Stimulated activated naive CD8-positive, alpha-beta T cell treated with anti-CD3 and anti-CD28 coated beads, Interleukin-15, Interleukin-2, amounts not matched to agents 100 ng/mL and 50 ng/mL, for 24 hours (primary cell): Measurements from ENCODE around the gene PHTF2.
"Not testable (repeated sequence)": the region's sequence is repeated elsewhere in the genome, so short reads cannot be mapped to it uniquely, and the experiment has no call there.

Experiments used
- H3K27ac Mint-ChIP-seq: one replicate; pipeline ENCODE4 v1.8.0; 2021; ENCODE audit warnings: mild to moderate bottlenecking, mixed read lengths
- H3K27me3 Mint-ChIP-seq: one replicate; pipeline ENCODE4 v1.8.0; 2021; ENCODE audit warnings: mixed read lengths
- H3K36me3 Mint-ChIP-seq: one replicate; pipeline ENCODE4 v1.8.0; 2021; ENCODE audit warnings: low read depth, mixed read lengths
- H3K4me1 Mint-ChIP-seq: one replicate; pipeline ENCODE4 v1.8.0; 2021; ENCODE audit warnings: low read depth, mixed read lengths
- H3K4me3 Mint-ChIP-seq: one replicate; pipeline ENCODE4 v1.8.0; 2021; ENCODE audit warnings: mild to moderate bottlenecking, mixed read lengths
- H3K9me3 Mint-ChIP-seq: one replicate; pipeline ENCODE4 v1.8.0; 2021; ENCODE audit warnings: mixed read lengths

Gene PHTF2

DNA sequence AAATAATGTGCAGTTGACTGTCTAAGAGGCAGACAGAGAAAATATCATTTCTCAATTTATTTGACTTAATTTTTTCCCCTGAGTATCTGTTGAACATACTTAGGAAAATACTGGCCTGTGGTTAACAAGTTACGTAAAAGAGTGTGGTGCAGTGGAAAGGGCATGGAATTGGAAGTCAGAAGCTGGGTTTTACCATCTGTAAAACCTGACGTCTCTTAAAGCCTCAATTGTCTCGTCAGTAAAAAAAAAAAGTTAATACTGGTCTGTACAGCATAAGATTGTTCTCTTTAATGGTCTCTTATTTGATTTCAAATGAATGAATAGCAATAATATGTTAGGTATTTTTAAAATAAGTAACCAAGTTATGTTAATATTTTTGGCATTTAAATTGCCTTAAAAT is 67.8 kb downstream of the PHTF2 start:
- no peaks in the 10 kb centered on the region for H3K27me3 Mint-ChIP-seq
- peaks cover 6% of the 10 kb centered on the region for H3K9me3 Mint-ChIP-seq
- H3K27ac Mint-ChIP-seq, result no peak overlapping the region
- H3K36me3 Mint-ChIP-seq, result peaks cover 19% of the 10 kb centered on the region
- peaks cover 14% of the 10 kb centered on the region for H3K4me1 Mint-ChIP-seq
- no peak overlapping the region for H3K4me3 Mint-ChIP-seq

DNA sequence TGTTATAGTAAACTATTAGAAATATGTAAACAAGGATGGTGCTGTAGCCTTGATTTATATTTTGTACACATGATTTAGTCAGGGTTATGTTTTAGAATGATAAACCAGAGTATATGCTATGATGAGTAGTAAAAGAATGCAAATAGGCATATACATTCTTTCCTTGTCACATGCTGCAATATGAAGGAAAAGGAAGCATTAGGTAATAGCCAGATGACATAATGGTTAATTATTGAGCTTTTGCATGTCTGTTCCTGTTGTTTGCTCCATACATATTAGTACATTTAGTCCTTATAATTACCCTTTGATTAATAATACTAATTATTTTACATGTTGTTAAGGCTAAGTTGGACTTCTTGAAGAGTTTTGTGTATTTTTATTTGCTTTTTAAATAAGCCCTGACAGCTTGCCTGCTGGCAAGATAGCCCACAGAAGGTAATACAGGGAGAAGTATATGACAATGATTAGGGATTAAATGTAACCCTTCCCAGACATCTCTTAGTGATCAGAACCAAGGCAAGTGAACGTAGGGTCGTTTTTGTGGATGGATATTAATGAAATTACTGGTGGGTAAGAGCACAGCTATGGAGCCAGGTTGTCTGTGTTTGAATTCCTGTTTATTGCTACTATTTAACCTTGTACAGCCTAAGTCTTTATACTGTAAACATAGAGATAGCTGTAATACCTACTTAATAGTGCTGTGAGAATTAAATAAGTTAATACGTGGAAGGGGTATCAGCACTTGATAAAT is 68.4 kb downstream of the PHTF2 start:
- no peaks in the 10 kb centered on the region for H3K27me3 Mint-ChIP-seq
- H3K9me3 Mint-ChIP-seq, result peaks cover 6% of the 10 kb centered on the region
- H3K36me3 Mint-ChIP-seq, result peaks cover 18% of the 10 kb centered on the region
- peaks cover 14% of the 10 kb centered on the region for H3K4me1 Mint-ChIP-seq
- no peak overlapping the region for H3K27ac Mint-ChIP-seq
- H3K4me3 Mint-ChIP-seq, result no peak overlapping the region

DNA sequence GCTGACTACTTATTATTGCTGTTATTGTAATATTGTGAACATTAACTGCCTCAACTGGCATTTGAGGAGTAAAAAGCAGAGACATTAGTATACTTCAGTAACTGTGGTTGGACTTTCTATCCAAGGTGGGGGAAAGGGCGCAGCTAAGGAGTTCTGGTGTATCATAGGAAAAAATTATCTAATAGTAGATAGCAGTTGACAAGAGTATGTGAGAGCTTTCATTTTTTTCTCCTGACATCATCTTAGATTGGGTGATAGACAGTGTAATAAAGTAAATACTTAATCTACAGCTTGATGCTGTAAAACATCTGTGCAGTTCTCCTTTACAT is 68.9 kb downstream of the PHTF2 start:
- no peak overlapping the region for H3K4me3 Mint-ChIP-seq
- peaks cover 18% of the 10 kb centered on the region for H3K36me3 Mint-ChIP-seq
- H3K27me3 Mint-ChIP-seq, result no peaks in the 10 kb centered on the region
- no peak overlapping the region for H3K27ac Mint-ChIP-seq
- H3K4me1 Mint-ChIP-seq, result peaks cover 14% of the 10 kb centered on the region
- peaks cover 6% of the 10 kb centered on the region for H3K9me3 Mint-ChIP-seq

DNA sequence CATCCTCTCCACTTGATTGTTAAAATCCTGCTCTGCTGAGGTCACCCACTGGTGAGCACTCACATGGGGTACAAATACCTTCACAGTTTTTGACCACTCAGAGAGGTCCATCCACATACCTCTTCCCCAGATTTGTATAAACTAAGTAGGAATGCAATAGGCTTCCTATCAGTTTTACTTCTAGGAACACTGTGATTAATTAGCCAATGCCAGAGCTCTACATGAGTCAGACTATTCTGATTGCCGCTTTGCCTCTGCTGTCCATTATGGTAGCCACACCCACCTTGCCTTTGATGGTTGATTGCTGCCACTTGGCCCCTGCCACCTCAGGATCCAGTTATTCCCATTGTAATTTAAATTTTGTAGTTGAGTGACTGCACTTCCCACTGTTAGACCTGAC is 73.7 kb downstream of the PHTF2 start:
- H3K36me3 Mint-ChIP-seq, result peaks cover 26% of the 10 kb centered on the region
- H3K4me3 Mint-ChIP-seq, H3K9me3 Mint-ChIP-seq, H3K27me3 Mint-ChIP-seq, H3K4me1 Mint-ChIP-seq, H3K27ac Mint-ChIP-seq: not testable (repeated sequence)

DNA sequence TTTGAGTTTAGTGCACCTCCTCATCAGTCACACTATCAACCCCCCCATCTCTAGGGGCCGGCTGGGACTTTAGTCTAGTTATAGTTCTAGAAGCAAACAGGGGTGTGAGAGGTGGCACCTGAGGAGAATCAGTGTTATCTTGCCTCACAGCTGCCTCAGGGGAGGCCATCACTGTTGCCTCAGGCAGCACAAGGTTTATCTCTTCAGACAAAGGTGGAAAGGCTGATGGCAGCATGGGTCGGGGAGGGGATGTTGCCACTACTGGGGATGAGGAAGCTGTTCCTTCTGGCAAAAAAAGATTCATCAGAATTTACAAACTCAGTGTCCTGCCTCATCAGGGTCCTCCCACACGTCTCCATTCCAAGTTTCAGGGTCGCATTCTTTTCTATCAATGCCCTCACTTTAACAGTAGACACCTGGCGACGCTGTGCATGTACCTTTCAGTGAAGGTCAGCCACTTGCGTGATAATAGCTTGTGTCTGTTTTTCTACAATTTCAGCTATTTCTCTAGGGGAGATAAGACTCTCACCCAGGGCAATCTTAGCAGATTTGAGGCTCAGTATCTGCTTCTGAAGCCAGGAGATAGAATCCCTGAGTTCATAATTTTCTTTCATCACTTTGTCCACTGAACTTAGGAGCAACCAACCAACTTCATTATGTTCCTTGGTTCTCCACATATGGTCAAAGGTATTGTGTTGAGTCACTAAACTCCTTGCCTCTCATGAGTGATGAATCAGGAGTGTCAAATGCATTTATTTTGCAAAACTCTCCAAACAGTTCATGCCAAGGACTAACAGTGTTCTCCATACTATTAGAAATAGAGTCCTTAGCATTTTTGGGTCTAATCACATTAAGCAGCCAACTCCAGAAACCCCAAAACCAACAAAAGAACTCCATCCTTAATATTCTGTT is 75.1 kb downstream of the PHTF2 start:
- peaks cover 28% of the 10 kb centered on the region for H3K36me3 Mint-ChIP-seq
- H3K27ac Mint-ChIP-seq, H3K9me3 Mint-ChIP-seq, H3K27me3 Mint-ChIP-seq, H3K4me3 Mint-ChIP-seq, H3K4me1 Mint-ChIP-seq: not testable (repeated sequence)

DNA sequence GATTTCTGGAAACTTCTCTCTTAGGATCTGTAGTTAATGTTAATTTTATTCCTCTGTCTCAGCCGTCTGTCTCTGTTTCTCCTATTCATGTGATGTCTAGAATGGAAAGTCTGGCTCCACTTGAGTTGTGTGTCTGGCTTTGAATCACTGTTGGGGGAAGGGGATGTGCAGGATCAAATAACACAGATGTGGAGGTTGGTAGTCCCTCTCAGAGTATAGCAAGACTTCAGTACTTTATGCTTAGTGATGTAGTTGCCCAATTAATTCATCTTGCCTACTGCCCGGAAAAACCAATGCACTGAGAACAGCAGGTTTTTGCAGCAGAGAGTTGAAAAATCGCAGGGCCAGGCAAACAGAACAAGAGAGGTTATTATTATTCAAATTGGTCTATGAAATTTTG is 79.2 kb downstream of the PHTF2 start:
- H3K9me3 Mint-ChIP-seq, result no peaks in the 10 kb centered on the region
- no peaks in the 10 kb centered on the region for H3K27me3 Mint-ChIP-seq
- peaks cover 32% of the 10 kb centered on the region for H3K36me3 Mint-ChIP-seq
- no peak overlapping the region for H3K4me3 Mint-ChIP-seq
- peaks cover 8% of the 10 kb centered on the region for H3K4me1 Mint-ChIP-seq
- H3K27ac Mint-ChIP-seq, result no peak overlapping the region

DNA sequence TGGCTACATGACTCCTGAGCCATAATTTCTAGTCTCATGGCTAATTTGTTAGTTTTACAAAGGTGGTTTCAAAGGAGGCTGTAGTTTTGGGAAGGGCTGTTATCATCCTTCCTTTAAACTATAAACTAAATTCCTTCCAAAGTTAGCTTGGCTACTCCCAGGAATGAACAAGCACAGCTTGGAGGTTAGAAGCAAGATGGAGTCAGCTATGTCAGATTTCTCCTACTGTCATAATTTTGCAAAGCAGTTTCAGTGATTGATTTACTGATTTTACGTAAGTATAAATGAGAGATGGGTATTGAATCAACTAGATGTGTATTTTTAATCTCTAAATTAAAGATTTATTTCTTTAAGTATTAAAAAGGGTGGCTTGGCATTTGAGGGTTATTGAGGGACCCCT is 79.9 kb downstream of the PHTF2 start:
- Mint-ChIP-seq H3K27me3 (no peaks in the 10 kb centered on the region), H3K9me3 (no peaks in the 10 kb centered on the region), H3K36me3 (peaks cover 32% of the 10 kb centered on the region), H3K4me1 (peaks cover 9% of the 10 kb centered on the region), H3K4me3 (no peak overlapping the region), H3K27ac (no peak overlapping the region)

DNA sequence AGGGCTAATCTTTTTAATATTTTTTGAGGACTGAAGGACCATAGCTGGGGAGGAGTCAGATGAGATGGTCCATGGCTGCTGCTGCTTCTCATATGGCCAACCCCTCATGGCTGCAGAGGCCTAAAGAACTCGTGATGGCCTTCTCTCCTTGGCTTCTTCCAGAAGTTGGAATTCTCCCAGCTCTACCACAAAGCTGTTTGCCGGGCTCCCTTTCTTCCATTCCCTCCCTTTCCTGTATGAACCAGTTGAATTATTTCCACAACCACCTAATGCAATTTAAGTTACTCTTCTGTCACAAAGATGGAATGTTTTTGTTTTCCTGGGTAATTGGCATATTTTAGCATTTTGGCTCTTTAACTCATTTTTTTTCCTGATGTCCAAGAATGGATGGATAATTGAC is 80.7 kb downstream of the PHTF2 start:
- H3K27me3 Mint-ChIP-seq, result no peaks in the 10 kb centered on the region

DNA sequence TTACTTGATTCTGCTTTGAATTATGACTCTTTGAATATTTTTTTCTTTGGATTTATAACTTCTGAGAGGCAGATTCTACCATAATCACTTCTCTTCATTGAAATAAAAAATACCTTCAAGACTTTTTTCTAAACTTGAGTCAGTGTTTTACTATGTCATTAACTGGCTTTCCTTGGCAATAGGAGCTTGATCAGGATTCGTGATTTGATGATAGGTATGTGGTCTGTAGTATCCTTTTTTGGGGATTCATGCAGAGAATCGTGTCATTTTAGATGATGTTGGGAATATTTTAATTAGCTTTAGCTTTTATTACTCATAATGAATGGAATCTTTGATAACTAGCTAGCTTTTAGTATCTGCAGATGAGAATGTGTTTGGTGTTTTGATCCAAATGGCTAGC is 83.3 kb downstream of the PHTF2 start:
- Mint-ChIP-seq H3K27ac (no peak overlapping the region), H3K27me3 (no peaks in the 10 kb centered on the region), H3K4me3 (no peak overlapping the region), H3K9me3 (no peaks in the 10 kb centered on the region), H3K36me3 (peaks cover 26% of the 10 kb centered on the region), H3K4me1 (peaks cover 12% of the 10 kb centered on the region)

More for the DNA sequence above, 80.7 kb downstream of the PHTF2 start:
- Mint-ChIP-seq H3K27ac (no peak overlapping the region), H3K4me1 (peaks cover 9% of the 10 kb centered on the region), H3K9me3 (no peaks in the 10 kb centered on the region), H3K36me3 (peaks cover 32% of the 10 kb centered on the region), H3K4me3 (no peak overlapping the region)

DNA sequence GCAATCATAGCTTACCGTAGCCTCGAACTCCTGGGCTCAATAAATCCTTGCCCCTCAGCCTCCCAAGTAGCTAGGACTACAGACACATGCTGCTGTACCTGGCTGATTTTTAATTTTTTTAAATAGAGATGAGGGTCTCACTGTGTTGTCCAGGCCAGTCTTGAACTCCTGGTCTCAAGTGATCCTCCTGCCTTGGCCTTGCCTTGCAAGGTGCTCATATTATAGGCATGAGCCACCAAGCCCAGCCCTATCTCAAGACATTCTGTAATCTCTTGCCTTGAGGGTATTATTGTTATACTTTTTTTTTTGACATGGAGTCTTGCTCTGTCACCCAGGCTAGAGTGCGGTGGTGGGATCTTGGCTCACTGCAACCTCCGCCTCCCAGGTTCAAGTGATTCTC is 86.6 kb downstream of the PHTF2 start:
- H3K4me1 Mint-ChIP-seq, result peaks cover 24% of the 10 kb centered on the region
- H3K36me3 Mint-ChIP-seq, result peaks cover 22% of the 10 kb centered on the region
- H3K9me3 Mint-ChIP-seq, result no peaks in the 10 kb centered on the region
- no peak overlapping the region for H3K27ac Mint-ChIP-seq
- no peaks in the 10 kb centered on the region for H3K27me3 Mint-ChIP-seq
- H3K4me3 Mint-ChIP-seq, result no peak overlapping the region

DNA sequence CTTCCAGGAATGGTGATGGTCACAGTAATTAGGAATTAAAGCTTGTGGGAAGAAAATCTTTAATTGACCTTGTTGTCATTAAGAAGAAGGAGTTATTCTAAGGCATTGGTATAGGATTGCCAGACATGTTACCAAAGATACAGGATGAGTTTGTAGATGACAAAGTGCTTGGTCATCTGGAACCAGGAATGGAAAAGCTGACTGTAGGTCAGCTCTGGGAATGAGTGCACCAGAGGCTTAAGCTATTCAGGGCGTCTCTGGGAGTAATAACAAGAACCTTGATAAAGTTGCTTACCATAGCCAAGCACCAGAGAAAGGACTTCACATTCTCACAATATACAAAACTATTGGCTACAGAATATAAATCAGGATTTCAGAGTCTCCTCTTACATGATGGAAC is 89.0 kb downstream of the PHTF2 start:
- H3K4me1 Mint-ChIP-seq, result peaks cover 22% of the 10 kb centered on the region
- H3K9me3 Mint-ChIP-seq, result no peaks in the 10 kb centered on the region
- no peaks in the 10 kb centered on the region for H3K27me3 Mint-ChIP-seq
- H3K4me3 Mint-ChIP-seq, result no peak overlapping the region
- no peak overlapping the region for H3K27ac Mint-ChIP-seq
- H3K36me3 Mint-ChIP-seq, result peaks cover 6% of the 10 kb centered on the region

DNA sequence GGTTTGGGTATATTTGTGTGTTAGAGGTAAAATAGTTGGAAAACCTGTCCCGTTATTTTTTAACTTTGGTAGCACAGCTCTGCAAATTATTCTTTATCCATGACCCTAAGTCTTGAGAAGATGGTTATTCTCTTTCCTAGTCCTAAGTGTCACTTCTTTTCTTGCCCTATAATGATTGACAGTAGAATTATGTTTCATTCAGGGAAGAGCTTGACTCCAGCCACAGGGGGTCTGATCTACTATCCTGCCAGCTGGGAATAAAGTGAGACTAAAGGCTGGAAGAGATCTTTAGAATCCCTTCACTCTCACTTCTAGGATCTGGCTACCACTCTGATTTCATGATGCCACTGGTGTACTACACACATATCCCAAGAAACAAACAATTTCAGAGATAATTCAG is 90.4 kb downstream of the PHTF2 start:
- Mint-ChIP-seq H3K4me3 (no peak overlapping the region), H3K36me3 (peaks cover 6% of the 10 kb centered on the region), H3K4me1 (peaks cover 19% of the 10 kb centered on the region), H3K27ac (no peak overlapping the region), H3K27me3 (no peaks in the 10 kb centered on the region), H3K9me3 (no peaks in the 10 kb centered on the region)

DNA sequence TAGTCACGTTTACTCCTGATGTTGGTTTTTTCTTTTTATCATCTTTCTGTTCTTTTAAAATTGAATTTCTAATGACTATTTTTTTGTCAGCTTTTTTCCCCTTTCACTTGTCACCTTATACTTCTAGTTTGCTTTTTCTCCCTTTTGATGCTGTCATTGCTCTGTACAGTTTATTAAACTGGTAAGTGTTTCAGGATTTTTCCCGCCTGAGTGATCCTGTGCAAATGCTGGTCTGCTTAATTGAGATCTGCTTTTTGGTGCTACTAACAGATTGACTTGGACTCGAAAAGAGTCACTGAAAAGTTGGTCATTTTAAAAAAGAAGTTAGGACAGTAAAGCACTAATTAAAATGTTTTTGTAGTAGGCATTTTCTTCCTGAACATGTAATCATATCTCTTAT is 95.2 kb downstream of the PHTF2 start:
- Mint-ChIP-seq H3K9me3 (no peaks in the 10 kb centered on the region), H3K27ac (no peak overlapping the region), H3K36me3 (peaks cover 3% of the 10 kb centered on the region), H3K27me3 (no peaks in the 10 kb centered on the region), H3K4me3 (no peak overlapping the region), H3K4me1 (peaks cover 3% of the 10 kb centered on the region)

DNA sequence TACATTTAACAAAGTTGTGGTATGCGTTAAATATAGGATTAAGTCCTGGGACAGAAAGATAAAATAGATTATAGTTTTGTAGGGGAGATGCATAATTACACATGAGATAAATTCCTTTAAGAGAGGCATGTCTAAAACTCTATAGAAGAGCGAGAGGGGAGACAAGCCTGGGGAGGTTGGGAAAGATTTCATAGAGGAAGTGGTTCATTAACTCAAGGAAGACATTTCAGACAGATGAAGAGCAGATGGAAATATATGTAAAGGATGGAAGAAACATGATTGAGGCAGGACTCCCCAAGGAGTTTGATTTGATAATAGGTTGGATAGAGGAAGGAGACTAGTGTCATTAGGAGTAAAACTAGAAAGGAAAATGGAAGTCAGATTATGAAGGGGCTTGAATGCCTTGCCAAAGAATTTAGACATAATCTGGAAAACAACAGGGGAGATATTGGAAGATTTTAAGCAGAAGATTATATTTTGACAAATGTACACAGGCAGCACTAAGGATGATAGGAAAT is 96.1 kb downstream of the PHTF2 start:
- no peak overlapping the region for H3K27ac Mint-ChIP-seq
- H3K36me3 Mint-ChIP-seq, result no peaks in the 10 kb centered on the region
- H3K4me1 Mint-ChIP-seq, result no peaks in the 10 kb centered on the region
- H3K9me3 Mint-ChIP-seq, result no peaks in the 10 kb centered on the region
- no peak overlapping the region for H3K4me3 Mint-ChIP-seq
- H3K27me3 Mint-ChIP-seq, result no peaks in the 10 kb centered on the region

DNA sequence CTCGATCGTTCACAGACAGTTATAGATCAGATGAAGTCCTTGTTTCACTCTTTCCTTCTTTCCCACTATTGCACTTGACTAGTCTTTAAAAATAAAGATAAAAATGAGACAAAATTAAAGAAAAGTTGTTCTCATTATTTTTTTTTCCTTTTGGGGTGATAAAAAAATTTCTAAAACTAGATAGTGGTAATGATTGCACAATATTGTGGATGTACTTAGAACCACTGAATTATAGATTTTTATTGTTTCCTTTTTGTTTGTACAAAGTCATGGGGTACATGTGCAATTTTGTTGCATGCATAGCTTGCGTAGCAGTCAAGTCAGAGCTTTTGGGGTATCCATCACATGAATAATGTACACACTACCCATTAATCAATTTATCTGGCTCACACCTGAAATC is 97.3 kb downstream of the PHTF2 start:
- no peak overlapping the region for H3K4me3 Mint-ChIP-seq
- H3K27me3 Mint-ChIP-seq, result no peaks in the 10 kb centered on the region
- no peak overlapping the region for H3K27ac Mint-ChIP-seq
- H3K36me3 Mint-ChIP-seq, result no peaks in the 10 kb centered on the region
- H3K9me3 Mint-ChIP-seq, result no peaks in the 10 kb centered on the region
- no peaks in the 10 kb centered on the region for H3K4me1 Mint-ChIP-seq
